ENCODE data around the gene FBXO40. TPM values are rescaled to one million over a fixed set of nuclear protein-coding genes. Genes with fewer than 3 reads are reported as not detected.

Gene FBXO40
- total and polyA plus RNA-seq, 2 of the 8 experiments (the other 6 are each of a cell fraction or from before 2014, with no cell fraction given): 0.03 TPM; not detected in 1

DNA sequence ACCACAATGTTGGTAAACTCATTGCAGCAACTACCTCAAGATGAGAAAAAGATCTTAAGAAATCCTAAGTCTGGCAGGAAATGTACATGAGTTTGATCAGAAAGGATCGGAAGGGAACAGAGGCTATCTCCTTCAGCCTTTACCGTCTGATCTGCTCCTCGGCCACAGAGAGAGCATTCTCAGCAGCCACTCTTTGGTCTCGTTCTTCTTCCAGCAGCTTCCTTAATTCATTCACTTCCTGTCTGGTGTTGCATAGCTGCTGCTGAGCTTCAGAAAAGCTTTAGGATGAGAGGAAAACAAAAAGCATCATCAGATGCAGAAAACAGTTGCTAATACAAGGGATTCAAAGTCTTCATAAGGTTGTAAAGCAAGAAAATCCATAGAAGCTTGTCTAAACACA, 74.2 kb downstream of the FBXO40 start:
- H3K27ac ChIP-seq (ENCODE audit: low read depth, low read length): no peak overlapping the region
- H3K23me2 ChIP-seq (ENCODE audit: low read depth, low read length): no peaks in the 10 kb centered on the region
- H3K36me3 ChIP-seq (ENCODE audit: control insufficient read depth in 2 of 4, insufficient read depth in 4 of 4, low read length in 3 of 4): peaks cover 2 to 48% (median 26%) of the 10 kb centered on the region in 4 experiments; a peak in 6 of 8 replicates
- no peaks in the 10 kb centered on the region for H3K79me2 ChIP-seq (ENCODE audit: control insufficient read depth in 1 of 2, insufficient read depth in 2 of 2, low read length in 2 of 2)
- no peak overlapping the region for H4K5ac ChIP-seq (ENCODE audit: insufficient read length, low read depth, low read length)
- H2AFZ ChIP-seq (ENCODE audit: low read length): no peak overlapping the region
- H3K9ac ChIP-seq (replicated peaks in 1 of 4; ENCODE audit: extremely low read depth in 1 of 4, low read depth in 3 of 4, low read length in 3 of 4): no peak overlapping the region
- H3K9me3 ChIP-seq (ENCODE audit: insufficient read depth in 2 of 2, low read depth in 1 of 2, low read length in 1 of 2): no peaks in the 10 kb centered on the region
- H4K91ac ChIP-seq (replicated peaks; ENCODE audit: insufficient read length, low read length): no peak overlapping the region
- no peak overlapping the region for H3K4me2 ChIP-seq (ENCODE audit: insufficient read depth in 1 of 2, low read depth in 2 of 2, low read length in 2 of 2)
- no peaks in the 10 kb centered on the region for H3K79me1 ChIP-seq (ENCODE audit: low read depth, low read length)
- WGBS, 2 experiments (ENCODE audit: extremely low coverage in 1 of 2, insufficient coverage in 1 of 2, insufficient read length in 1 of 2, insufficient replicate concordance in 2 of 2, low coverage in 1 of 2, low lambda C conversion rate in 2 of 2, missing lambda C conversion rate in 1 of 2): 93% methylated on average over 4 of the region's 4 CpGs; no CpG with 5 or more reads in 1 of the 2 experiments
- POLR2A ChIA-PET (ENCODE audit: partially characterized antibody): no interaction called here
- no peak overlapping the region for H2BK20ac ChIP-seq (ENCODE audit: low read length)
- H3K14ac ChIP-seq (ENCODE audit: insufficient read length): no peak overlapping the region
- no peak for DNase-seq (ENCODE audit: low read depth in 1 of 2, low spot score in 2 of 2)
- no peak overlapping the region for H4K8ac ChIP-seq (ENCODE audit: extremely low read depth, insufficient read depth, low read length)
- no peak overlapping the region for H3K56ac ChIP-seq (replicated peaks; ENCODE audit: insufficient read length, low read depth, low read length)
- H3K4ac ChIP-seq (replicated peaks; ENCODE audit: insufficient read length, low read depth, low read length): no peak overlapping the region
- H3K23ac ChIP-seq (ENCODE audit: insufficient read length): no peak overlapping the region
- peaks cover 0 to 4% (median 0%) of the 10 kb centered on the region in 4 experiments; a peak in 1 of 7 replicates for H3K4me1 ChIP-seq (replicated peaks in 1 of 4; ENCODE audit: control insufficient read depth in 3 of 4, insufficient read depth in 4 of 4, low read length in 3 of 4)
- CTCF ChIA-PET (ENCODE audit: partially characterized antibody): no interaction called here
- FAIRE-seq: no peak
- H2AK5ac ChIP-seq (ENCODE audit: low read depth, low read length): no peak overlapping the region
- no peak overlapping the region for H3K18ac ChIP-seq (ENCODE audit: extremely low read depth, low read length)
- no peaks in the 10 kb centered on the region for H4K20me1 ChIP-seq (replicated peaks in 1 of 2; ENCODE audit: control insufficient read depth in 1 of 2, insufficient read depth in 2 of 2, low read length in 2 of 2)
- no peak overlapping the region for H3K4me3 ChIP-seq (ENCODE audit: extremely low read depth in 1 of 4, insufficient read depth in 2 of 4, low read depth in 3 of 4, low read length in 4 of 4)
- no peak overlapping the region for H2BK5ac ChIP-seq (ENCODE audit: low read depth, low read length)
- no peaks in the 10 kb centered on the region for H3K27me3 ChIP-seq (replicated peaks in 1 of 4; ENCODE audit: control insufficient read depth in 3 of 4, extremely low read depth in 1 of 4, insufficient read depth in 3 of 4, low read length in 3 of 4)
- H2BK12ac ChIP-seq (ENCODE audit: low read depth, low read length): no peak overlapping the region
- H2BK15ac ChIP-seq (ENCODE audit: low read length): no peak overlapping the region
- no peak overlapping the region for H2BK120ac ChIP-seq (replicated peaks; ENCODE audit: low read depth, low read length)
- TF ChIP-seq ATF3 (IDR thresholded peaks at IDR 0.05; ENCODE audit: insufficient read depth, low read depth, low read length): no peak
- no peak for TF ChIP-seq CHD2 (IDR thresholded peaks at IDR 0.05; ENCODE audit: low read length)
- TF ChIP-seq BCL11A (IDR thresholded peaks at IDR 0.05; ENCODE audit: low read depth in 2 of 2, low read length in 2 of 2): no peak
- TF ChIP-seq JUN (IDR thresholded peaks at IDR 0.05; ENCODE audit: low read depth, low read length): no peak
- no peak for TF ChIP-seq SIX5 (IDR thresholded peaks at IDR 0.05; ENCODE audit: low read depth, low read length)
- TF ChIP-seq, protein P1, sequence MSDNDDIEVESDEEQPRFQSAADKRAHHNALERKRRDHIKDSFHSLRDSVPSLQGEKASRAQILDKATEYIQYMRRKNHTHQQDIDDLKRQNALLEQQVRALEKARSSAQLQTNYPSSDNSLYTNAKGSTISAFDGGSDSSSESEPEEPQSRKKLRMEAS (IDR thresholded peaks at IDR 0.05): no peak
- TF ChIP-seq EP300 (IDR thresholded peaks at IDR 0.05; ENCODE audit: borderline replicate concordance in 1 of 2, low read depth in 2 of 2, low read length in 2 of 2): no peak
- TF ChIP-seq, protein P2, sequence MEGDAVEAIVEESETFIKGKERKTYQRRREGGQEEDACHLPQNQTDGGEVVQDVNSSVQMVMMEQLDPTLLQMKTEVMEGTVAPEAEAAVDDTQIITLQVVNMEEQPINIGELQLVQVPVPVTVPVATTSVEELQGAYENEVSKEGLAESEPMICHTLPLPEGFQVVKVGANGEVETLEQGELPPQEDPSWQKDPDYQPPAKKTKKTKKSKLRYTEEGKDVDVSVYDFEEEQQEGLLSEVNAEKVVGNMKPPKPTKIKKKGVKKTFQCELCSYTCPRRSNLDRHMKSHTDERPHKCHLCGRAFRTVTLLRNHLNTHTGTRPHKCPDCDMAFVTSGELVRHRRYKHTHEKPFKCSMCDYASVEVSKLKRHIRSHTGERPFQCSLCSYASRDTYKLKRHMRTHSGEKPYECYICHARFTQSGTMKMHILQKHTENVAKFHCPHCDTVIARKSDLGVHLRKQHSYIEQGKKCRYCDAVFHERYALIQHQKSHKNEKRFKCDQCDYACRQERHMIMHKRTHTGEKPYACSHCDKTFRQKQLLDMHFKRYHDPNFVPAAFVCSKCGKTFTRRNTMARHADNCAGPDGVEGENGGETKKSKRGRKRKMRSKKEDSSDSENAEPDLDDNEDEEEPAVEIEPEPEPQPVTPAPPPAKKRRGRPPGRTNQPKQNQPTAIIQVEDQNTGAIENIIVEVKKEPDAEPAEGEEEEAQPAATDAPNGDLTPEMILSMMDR (IDR thresholded peaks at IDR 0.05; ENCODE audit: control extremely low read depth in 1 of 3, insufficient read depth in 1 of 3, low read depth in 1 of 3, low read length in 3 of 3): no peak
- no peak for TF ChIP-seq GTF2F1 (IDR thresholded peaks at IDR 0.05; ENCODE audit: borderline replicate concordance, low read depth, low read length)
- no peak for TF ChIP-seq PHF8 (conservative IDR thresholded peaks at IDR 0.05; ENCODE audit: low read depth, low read length)
- TF ChIP-seq BRCA1 (IDR thresholded peaks at IDR 0.05; ENCODE audit: low read depth, low read length): no peak
